HFFc6 (cell line): ENCODE measurements around the gene MCHR1. TPM values are rescaled to one million over a fixed set of nuclear protein-coding genes. Genes with fewer than 3 reads are reported as not detected.

Experiments
- DNase-seq: peaks from one replicate; pipeline ENCODE4 v3.0.0-alpha.2; 2018
- H3K27ac Mint-ChIP-seq: 2 replicates; pipeline ENCODE4 v1.8.0; 2020; ENCODE audit warnings: mild to moderate bottlenecking, mixed read lengths
- H3K27me3 Mint-ChIP-seq: 2 replicates; pipeline ENCODE4 v1.8.0; 2021; ENCODE audit warnings: mild to moderate bottlenecking, moderate library complexity, mixed read lengths; ENCODE audit not compliant: insufficient read depth
- H3K36me3 Mint-ChIP-seq: 2 replicates; pipeline ENCODE4 v1.8.0; 2021; ENCODE audit warnings: low read depth, mixed read lengths
- H3K4me1 Mint-ChIP-seq: 2 replicates; pipeline ENCODE4 v1.8.0; 2020; ENCODE audit warnings: low read depth, mixed read lengths
- H3K4me3 Mint-ChIP-seq: 2 replicates; pipeline ENCODE4 v1.8.0; 2020; ENCODE audit warnings: mild to moderate bottlenecking, moderate library complexity, mixed read lengths
- H3K9me3 Mint-ChIP-seq: 2 replicates; pipeline ENCODE4 v1.8.0; 2020; ENCODE audit warnings: mild to moderate bottlenecking, mixed read lengths
- CTCF ChIP-seq: fragments of 200-600 bp; sonication (generic); IDR thresholded peaks from 2 replicates; pipeline ENCODE4 v1.5.0; 2021; ENCODE audit warnings: antibody characterized with exemption, mild to moderate bottlenecking
- total RNA-seq, 6 experiments: library from RNA; stranded (reverse); fragmentation: NEBNext Ultra II Directional; extraction: Animal tissue kit (Norgen Biotek cat#: 25700); gene quantifications; 2 replicates in 1 of 6; 3 replicates in 5 of 6; pipeline ENCODE4 v1.2.3, GENCODE V29; 2021

Gene MCHR1
- total RNA-seq, 6 experiments from 2014 or later, result 0.28 TPM; not detected in 5

- H3K4me3 Mint-ChIP-seq, result no peak overlapping the region
- no peaks in the 10 kb centered on the region for H3K27me3 Mint-ChIP-seq
- no peaks in the 10 kb centered on the region for H3K9me3 Mint-ChIP-seq
- DNase-seq, result no peak
- H3K27ac Mint-ChIP-seq, result no peak overlapping the region
- TF ChIP-seq CTCF, result no peak
- no peaks in the 10 kb centered on the region for H3K36me3 Mint-ChIP-seq
- H3K4me1 Mint-ChIP-seq, result peaks cover 12% of the 10 kb centered on the region
Observed at GRCh38 chr22:40660730-40661129, 18.6 kb upstream of the MCHR1 start.

GRCh38 chr22:40661671-40662070 is 17.6 kb upstream of the MCHR1 start:
- TF ChIP-seq CTCF, result no peak

GRCh38 chr22:40665312-40665711 is 14.0 kb upstream of the MCHR1 start:
- TF ChIP-seq CTCF, result no peak
- H3K27ac Mint-ChIP-seq, result peak overlapping the region; percentile 86

More at GRCh38 chr22:40661671-40662070, 17.6 kb upstream of the MCHR1 start:
- H3K4me1 Mint-ChIP-seq, result peaks cover 20% of the 10 kb centered on the region
- no peaks in the 10 kb centered on the region for H3K9me3 Mint-ChIP-seq
- DNase-seq, result no peak
- H3K27ac Mint-ChIP-seq, result no peak overlapping the region
- no peaks in the 10 kb centered on the region for H3K27me3 Mint-ChIP-seq
- H3K36me3 Mint-ChIP-seq, result no peaks in the 10 kb centered on the region
- H3K4me3 Mint-ChIP-seq, result no peak overlapping the region

GRCh38 chr22:40666151-40666848 is 13.0 kb upstream of the MCHR1 start:
- Mint-ChIP-seq H3K4me3 (no peak overlapping the region), H3K27me3 (no peaks in the 10 kb centered on the region; the same call in 1 of the 2 replicates), H3K36me3 (peaks cover 10% of the 10 kb centered on the region), H3K27ac (peak overlapping the region; percentile 86), H3K9me3 (peaks cover 6% of the 10 kb centered on the region), H3K4me1 (peaks cover 43% of the 10 kb centered on the region)
- DNase-seq, result no peak
- no peak for TF ChIP-seq CTCF

More at GRCh38 chr22:40665312-40665711, 14.0 kb upstream of the MCHR1 start:
- DNase-seq, result peak; percentile 72
- Mint-ChIP-seq H3K27me3 (no peaks in the 10 kb centered on the region; the same call in 1 of the 2 replicates), H3K9me3 (peaks cover 6% of the 10 kb centered on the region), H3K4me1 (peaks cover 43% of the 10 kb centered on the region), H3K4me3 (peak overlapping the region; percentile 22), H3K36me3 (peaks cover 10% of the 10 kb centered on the region)

GRCh38 chr22:40668611-40669411 is 10.5 kb upstream of the MCHR1 start:
- Mint-ChIP-seq H3K36me3 (peaks cover 10% of the 10 kb centered on the region), H3K4me1 (peaks cover 43% of the 10 kb centered on the region), H3K4me3 (no peak overlapping the region), H3K27me3 (no peaks in the 10 kb centered on the region; the same call in 1 of the 2 replicates), H3K9me3 (peaks cover 6% of the 10 kb centered on the region), H3K27ac (peak overlapping the region; percentile 73)
- TF ChIP-seq CTCF, result no peak
- DNase-seq, result peak; percentile 79
